SK-N-SH (cell line): ENCODE measurements around the gene RAF1. TPM values are rescaled to one million over a fixed set of nuclear protein-coding genes. Genes with fewer than 3 reads are reported as not detected.

ENCODE experiments used
- CTCF ChIA-PET: fragments of 300-600, 350-600 bp; formaldehyde crosslinking; extraction: SDS; loops from one replicate; lab custom pipeline; 2021; lab: Yijun Ruan, JAX
- POLR2A ChIA-PET: fragments of 350-600 bp; sonication (Branson Sonifier 250); formaldehyde crosslinking; extraction: SDS; loops from one replicate; lab custom pipeline; 2020; ENCODE audit warnings: antibody characterized with exemption, inconsistent platforms; lab: Yijun Ruan, JAX
- DNase-seq: peaks from one replicate; pipeline ENCODE4 v3.0.0; 2012
- H2AFZ ChIP-seq: fragments of 200-600 bp; sonication (generic); 2 replicates; pipeline ENCODE4 v1.8.1; 2016; ENCODE audit warnings: antibody characterized with exemption, mild to moderate bottlenecking, low read depth
- H3F3A ChIP-seq: fragments of 200-600 bp; sonication (generic); replicated peaks from 2 replicates; pipeline ENCODE3; 2016; ENCODE audit warnings: antibody characterized with exemption, mild to moderate bottlenecking; ENCODE audit not compliant: insufficient read depth
- H3K27ac ChIP-seq, 2 experiments: fragments of 200-500 bp in 1 of 2; fragments of 200-600 bp in 1 of 2; sonication (Bioruptor generic) in 1 of 2; sonication (generic), shearing (Covaris generic) in 1 of 2; 2 replicates each; pipeline versions ENCODE4 v1.5.1 to v1.6.1; 2014 to 2016; ENCODE audit warnings: low read depth in 2 of 2, inconsistent platforms in 1 of 2, low read length in 1 of 2, mild to moderate bottlenecking in 1 of 2, mixed read lengths in 1 of 2
- H3K27me3 ChIP-seq: fragments of 200-600 bp; sonication (generic), shearing (Covaris generic); 2 replicates; pipeline ENCODE4 v1.6.1; 2016; ENCODE audit warnings: mixed run types; ENCODE audit not compliant: insufficient read depth
- H3K36me3 ChIP-seq, 2 experiments: fragments of 200-500 bp in 1 of 2; fragments of 200-600 bp in 1 of 2; sonication (Bioruptor generic) in 1 of 2; sonication (generic) in 1 of 2; replicated peaks in 1 of 2; 2 replicates each; pipeline versions ENCODE3 to v1.5.1; 2014 to 2016; ENCODE audit warnings: low read length in 1 of 2, mild to moderate bottlenecking in 1 of 2; ENCODE audit not compliant: insufficient read depth in 2 of 2, control insufficient read depth in 1 of 2
- H3K4me1 ChIP-seq, 2 experiments: fragments of 200-500 bp in 1 of 2; fragments of 200-600 bp in 1 of 2; sonication (Bioruptor generic) in 1 of 2; sonication (generic), shearing (Covaris generic) in 1 of 2; 2 replicates each; pipeline versions ENCODE4 v1.5.1 to v1.6.1; 2014 to 2016; ENCODE audit warnings: low read depth in 1 of 2, low read length in 1 of 2, mixed run types in 1 of 2; ENCODE audit not compliant: insufficient read depth in 2 of 2, control insufficient read depth in 1 of 2
- H3K4me2 ChIP-seq: fragments of 200-600 bp; sonication (generic), shearing (Covaris generic); 2 replicates; pipeline ENCODE4 v1.6.1; 2017; ENCODE audit warnings: mixed run types
- H3K4me3 ChIP-seq, 2 experiments: fragments of 200-500 bp in 1 of 2; fragments of 200-600 bp in 1 of 2; sonication (Bioruptor generic) in 1 of 2; sonication (generic), shearing (Covaris generic) in 1 of 2; 2 replicates each; pipeline versions ENCODE4 v1.5.1 to v1.8.1; 2014 to 2016; ENCODE audit warnings: low read depth in 2 of 2, inconsistent platforms in 1 of 2, low read length in 1 of 2, mild to moderate bottlenecking in 1 of 2, mixed read lengths in 1 of 2, moderate library complexity in 1 of 2
- H3K79me2 ChIP-seq: fragments of 200-600 bp; sonication (generic); 2 replicates; pipeline ENCODE4 v1.8.1; 2017; ENCODE audit warnings: mild to moderate bottlenecking; ENCODE audit not compliant: insufficient read depth
- H3K9ac ChIP-seq: fragments of 200-600 bp; sonication (generic); 2 replicates; pipeline ENCODE4 v1.6.1; 2017; ENCODE audit warnings: mixed run types
- H3K9me2 ChIP-seq: fragments of 200-600 bp; sonication (generic); 2 replicates; pipeline ENCODE4 v1.6.1; 2017; ENCODE audit warnings: mixed run types
- H3K9me3 ChIP-seq: fragments of 200-600 bp; sonication (generic); 2 replicates; pipeline ENCODE4 v1.6.1; 2017; ENCODE audit warnings: mixed run types, mild to moderate bottlenecking, moderate library complexity
- H4K20me1 ChIP-seq: fragments of 200-600 bp; sonication (generic); 2 replicates; pipeline ENCODE4 v1.6.1; 2017; ENCODE audit warnings: mild to moderate bottlenecking, mixed run types; ENCODE audit not compliant: insufficient read depth
- CHD2 ChIP-seq: fragments of 150-350 bp; IDR thresholded peaks from 2 replicates; pipeline ENCODE4 v1.6.1; 2018; ENCODE audit warnings: low read length; ENCODE audit not compliant: partially characterized antibody
- GABPA ChIP-seq: IDR thresholded peaks from 2 replicates; pipeline ENCODE4 v1.4.0; 2012; ENCODE audit warnings: low read depth, mild to moderate bottlenecking
- GATA2 ChIP-seq: sonication (generic); formaldehyde crosslinking; IDR thresholded peaks from 2 replicates; pipeline ENCODE4 v1.5.0; 2020; ENCODE audit warnings: mild to moderate bottlenecking, missing genetic modification reagents
- NFIC ChIP-seq: IDR thresholded peaks from 2 replicates; pipeline ENCODE4 v1.4.0; 2012; ENCODE audit warnings: borderline replicate concordance
- RAD21 ChIP-seq: IDR thresholded peaks from 2 replicates; pipeline ENCODE4 v1.6.1; 2012; ENCODE audit warnings: mild to moderate bottlenecking, low read length
- SIN3A ChIP-seq: IDR thresholded peaks from 2 replicates; pipeline ENCODE4 v1.6.1; 2012; ENCODE audit warnings: low read depth, mild to moderate bottlenecking, low read length, moderate library complexity, borderline replicate concordance
- SMC3 ChIP-seq: IDR thresholded peaks from 2 replicates; pipeline ENCODE4 v1.6.1; 2012; ENCODE audit warnings: low read depth, low read length, improper control_type of control experiment
- TAF1 ChIP-seq: IDR thresholded peaks from 2 replicates; pipeline ENCODE4 v1.6.1; 2012; ENCODE audit warnings: low read depth, mild to moderate bottlenecking, low read length, moderate library complexity, borderline replicate concordance
- whole genome bisulfite sequencing: methylation state at CpG from one replicate; pipeline ENCODE4 v1.1.6; 2017; ENCODE audit warnings: low lambda C conversion rate; 5-methylcytosine and 5-hydroxymethylcytosine counted together
- polyA plus RNA-seq, 3 experiments: library from polyadenylated mRNA; depleted of rRNA; stranded (reverse); fragments of >200 nt; gene quantifications; 2 replicates each; pipeline ENCODE4 v1.2.3, GENCODE V29; 2012
- TF ChIP-seq, protein P1 (sequence below): fragments of 200-600 bp; sonication (generic); IDR thresholded peaks from 2 replicates; pipeline ENCODE4 v1.6.1; 2017; ENCODE audit warnings: antibody characterized with exemption, mild to moderate bottlenecking, moderate library complexity

RAF1 gene
- polyA plus RNA-seq, 1 of the 3 experiments (the other 2 are of a cell fraction) = 58.7 TPM

DNA sequence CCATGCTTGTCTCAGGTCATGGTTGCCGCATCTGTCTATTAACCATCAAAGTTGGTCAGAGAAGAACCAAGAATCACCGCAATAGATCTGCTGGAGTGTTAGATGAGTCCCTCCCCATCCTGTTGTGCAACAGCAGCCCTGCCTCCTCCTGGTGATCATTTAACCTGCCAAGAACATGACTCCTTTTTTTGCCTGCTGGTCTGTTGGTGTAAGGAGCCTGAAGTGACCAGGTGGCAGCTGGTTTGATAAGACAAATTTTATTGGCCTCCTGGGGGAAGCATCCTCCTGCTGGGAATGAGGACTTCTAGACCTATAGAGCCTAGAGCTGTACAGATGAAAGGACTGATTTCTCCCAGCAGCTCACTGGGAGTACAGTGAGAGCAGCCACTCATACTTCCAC lies 43.5 kb upstream of the RAF1 start:
- no peak overlapping the region for H3K4me3 ChIP-seq
- CTCF ChIA-PET = interaction anchor here (0.7 to 7.9 kb wide), 12 partner anchors 9 to 224 kb away, joined by 3 to 70 read pairs (median 4); no protein-coding TSS in a partner anchor
- H3K4me1 ChIP-seq = peaks cover 0 to 5% of the 10 kb centered on the region in 2 experiments; a peak in 1 of 4 replicates
- TF ChIP-seq TAF1 = no peak
- no peaks in the 10 kb centered on the region for H4K20me1 ChIP-seq
- POLR2A ChIA-PET = no interaction called here
- H3K36me3 ChIP-seq = no peaks in the 10 kb centered on the region
- H3K9me2 ChIP-seq = no peaks in the 10 kb centered on the region
- no peak overlapping the region for H2AFZ ChIP-seq
- H3K79me2 ChIP-seq = no peaks in the 10 kb centered on the region
- no peak for DNase-seq
- 83% methylated on average over 1 of the region's 2 CpGs for WGBS
- no peaks in the 10 kb centered on the region for H3K27me3 ChIP-seq
- H3K4me2 ChIP-seq = no peak overlapping the region
- H3K9ac ChIP-seq = no peak overlapping the region
- no peaks in the 10 kb centered on the region for H3F3A ChIP-seq
- H3K9me3 ChIP-seq = no peaks in the 10 kb centered on the region
- no peak overlapping the region for H3K27ac ChIP-seq

DNA sequence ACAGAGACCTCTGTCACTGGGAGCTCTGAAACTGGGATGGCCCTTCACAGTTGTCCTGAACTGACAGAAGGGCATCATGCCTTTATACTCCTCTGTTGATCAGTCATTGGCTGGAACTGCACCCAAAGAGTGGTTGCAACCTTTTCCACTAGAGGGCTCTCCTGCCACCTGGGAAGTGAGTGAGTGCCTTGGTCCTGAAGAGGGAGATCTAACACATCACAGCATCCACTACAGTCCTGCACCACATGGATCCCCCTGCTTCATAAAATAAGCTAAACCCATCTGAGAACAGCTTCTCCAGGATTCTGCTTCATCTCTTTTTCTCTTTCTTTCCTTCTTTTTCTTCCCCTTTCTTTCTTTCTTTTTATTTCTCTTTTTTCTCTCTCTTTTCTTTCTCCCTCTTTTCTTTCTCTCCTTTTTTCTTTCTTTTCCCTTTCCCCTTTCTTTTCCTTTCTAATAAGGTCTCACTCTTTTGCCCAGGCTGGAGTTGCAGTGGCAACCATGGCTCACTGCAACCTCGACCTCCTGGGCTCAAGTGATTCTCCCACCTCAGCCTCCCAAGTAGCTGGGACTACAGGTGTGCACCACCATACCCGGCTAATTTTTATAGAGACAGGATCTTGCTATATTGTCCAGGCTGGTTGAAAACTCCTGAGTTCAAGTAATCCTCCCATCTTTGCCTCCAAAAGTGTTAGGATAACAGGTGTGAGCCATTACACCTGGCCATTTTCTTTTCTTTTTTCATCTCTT lies 42.8 kb upstream of the RAF1 start:
- peaks cover 0 to 5% of the 10 kb centered on the region in 2 experiments; a peak in 1 of 4 replicates for H3K4me1 ChIP-seq
- H3K79me2 ChIP-seq = no peaks in the 10 kb centered on the region
- H3F3A ChIP-seq = no peaks in the 10 kb centered on the region
- ChIA-PET CTCF (interaction anchor here (0.5 to 7.9 kb wide), 27 partner anchors 8 to 528 kb away, joined by 3 to 70 read pairs (median 3); partner anchors contain the start of genes RPL32, TMEM40 and TSEN2), POLR2A (no interaction called here)
- no peak for TF ChIP-seq CHD2
- TF ChIP-seq, protein P1, sequence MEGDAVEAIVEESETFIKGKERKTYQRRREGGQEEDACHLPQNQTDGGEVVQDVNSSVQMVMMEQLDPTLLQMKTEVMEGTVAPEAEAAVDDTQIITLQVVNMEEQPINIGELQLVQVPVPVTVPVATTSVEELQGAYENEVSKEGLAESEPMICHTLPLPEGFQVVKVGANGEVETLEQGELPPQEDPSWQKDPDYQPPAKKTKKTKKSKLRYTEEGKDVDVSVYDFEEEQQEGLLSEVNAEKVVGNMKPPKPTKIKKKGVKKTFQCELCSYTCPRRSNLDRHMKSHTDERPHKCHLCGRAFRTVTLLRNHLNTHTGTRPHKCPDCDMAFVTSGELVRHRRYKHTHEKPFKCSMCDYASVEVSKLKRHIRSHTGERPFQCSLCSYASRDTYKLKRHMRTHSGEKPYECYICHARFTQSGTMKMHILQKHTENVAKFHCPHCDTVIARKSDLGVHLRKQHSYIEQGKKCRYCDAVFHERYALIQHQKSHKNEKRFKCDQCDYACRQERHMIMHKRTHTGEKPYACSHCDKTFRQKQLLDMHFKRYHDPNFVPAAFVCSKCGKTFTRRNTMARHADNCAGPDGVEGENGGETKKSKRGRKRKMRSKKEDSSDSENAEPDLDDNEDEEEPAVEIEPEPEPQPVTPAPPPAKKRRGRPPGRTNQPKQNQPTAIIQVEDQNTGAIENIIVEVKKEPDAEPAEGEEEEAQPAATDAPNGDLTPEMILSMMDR = peak; percentile 76
- no peak for TF ChIP-seq SIN3A
- TF ChIP-seq SMC3 = peak; percentile 66
- peak; percentile 83 for TF ChIP-seq RAD21
- TF ChIP-seq GABPA = no peak
- TF ChIP-seq GATA2 (CRISPR knock-in tag) = no peak
- no peak for TF ChIP-seq NFIC
- H3K9me3 ChIP-seq = no peaks in the 10 kb centered on the region
- H3K4me2 ChIP-seq = no peak overlapping the region
- H2AFZ ChIP-seq = no peak overlapping the region
- no peak overlapping the region for H3K4me3 ChIP-seq
- no peak overlapping the region for H3K9ac ChIP-seq
- no peaks in the 10 kb centered on the region for H3K36me3 ChIP-seq
- no peak overlapping the region for H3K27ac ChIP-seq
- no peaks in the 10 kb centered on the region for H3K27me3 ChIP-seq
- no peaks in the 10 kb centered on the region for H4K20me1 ChIP-seq
- 52% methylated on average over 2 of the region's 2 CpGs for WGBS
- DNase-seq = peak; percentile 73
- no peaks in the 10 kb centered on the region for H3K9me2 ChIP-seq
